Transverse colon (tissue), 4 donors: Measurements from ENCODE around the gene OR4D10.

Experiments
- CTCF ChIP-seq, 5 experiments: fragments of 200-600 bp in 3 of 5; fragments of 450-650 bp in 2 of 5; sonication (generic) in 3 of 5; IDR thresholded peaks; 1 replicate in 2 of 5; 2 replicates in 3 of 5; pipeline ENCODE4 v1.5.1; 2016 to 2017; ENCODE audit warnings: antibody characterized with exemption in 5 of 5, inconsistent platforms in 3 of 5, mild to moderate bottlenecking in 2 of 5, moderate library complexity in 1 of 5
- POLR2AphosphoS5 ChIP-seq, 3 donors: sonication (generic); formaldehyde crosslinking; IDR thresholded peaks; one replicate each; pipeline ENCODE4 v1.6.1; 2016; ENCODE audit warnings: antibody characterized with exemption in 3 of 3

DNA sequence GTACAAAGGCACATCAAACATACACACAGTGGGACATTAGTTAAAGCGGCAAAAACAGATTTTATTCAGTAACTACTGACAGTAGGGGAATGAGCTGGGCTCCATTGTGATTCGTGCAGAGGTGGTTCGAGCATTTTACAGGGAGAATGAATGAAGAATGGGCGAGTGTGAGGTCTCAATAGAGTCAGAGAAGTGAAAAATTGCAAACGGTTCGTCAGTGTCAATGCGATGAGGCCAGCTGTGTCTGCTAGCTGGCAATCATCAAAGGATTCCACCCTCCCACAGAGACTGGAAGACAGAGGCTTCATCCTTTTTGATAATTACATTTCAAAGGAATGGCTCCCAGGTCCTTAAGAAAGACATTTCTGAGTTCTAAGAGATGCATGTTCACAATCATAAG is 55.6 kb downstream of the OR4D10 start:
- TF ChIP-seq CTCF (IDR thresholded peaks at IDR 0.05) = no peak
- no peak for TF ChIP-seq POLR2AphosphoS5 (IDR thresholded peaks at IDR 0.05)
